ENCODE data around the gene ANKLE1. TPM values are rescaled to one million over a fixed set of nuclear protein-coding genes. Genes with fewer than 3 reads are reported as not detected.

ANKLE1 gene
- total RNA-seq, 3 donors from 2014 or later: 0.23 to 1.9 (median 0.80) TPM

GRCh38 chr19:17307876-17308377, 26.2 kb downstream of the ANKLE1 start:
- intact Hi-C loops (cut with DNase I, micrococcal nuclease): no loop called here
- no peak for DNase-seq
- TF ChIP-seq CTCF (IDR thresholded peaks at IDR 0.05): no peak
- ATAC-seq: no peak
- peaks cover 37% of the 10 kb centered on the region for H3K4me1 ChIP-seq (ENCODE audit: low read depth)
- H3K9me3 ChIP-seq: no peaks in the 10 kb centered on the region
- no peaks in the 10 kb centered on the region for H3K36me3 ChIP-seq (ENCODE audit: low read depth)
- H3K4me3 ChIP-seq: no peak overlapping the region

- TF ChIP-seq CTCF (IDR thresholded peaks at IDR 0.05): no peak
Measured at GRCh38 chr19:17309198-17309964, 27.7 kb downstream of the ANKLE1 start, which contains the start of gene DDA1. Gene DDA1, plus strand, starts transcription at chr19:17309563. Its CDS starts 92 bp downstream, at chr19:17309655.

GRCh38 chr19:17309965-17310461, 28.3 kb downstream of the ANKLE1 start:
- Histone ChIP-seq H3K9me3 (no peaks in the 10 kb centered on the region), H3K36me3 (ENCODE audit: low read depth) (no peaks in the 10 kb centered on the region), H3K4me3 (peak overlapping the region; percentile 54), H3K4me1 (ENCODE audit: low read depth) (peaks cover 31% of the 10 kb centered on the region)
- ATAC-seq (no peak), DNase-seq (no peak)
- no peak for TF ChIP-seq CTCF (IDR thresholded peaks at IDR 0.05)
- intact Hi-C loops (cut with DNase I, micrococcal nuclease): no loop called here

More at GRCh38 chr19:17309198-17309964, 27.7 kb downstream of the ANKLE1 start, which contains the start of gene DDA1:
- no peaks in the 10 kb centered on the region for H3K36me3 ChIP-seq (ENCODE audit: low read depth)
- intact Hi-C loops (cut with DNase I, micrococcal nuclease): no loop called here
- no peaks in the 10 kb centered on the region for H3K9me3 ChIP-seq
- H3K4me3 ChIP-seq: peak within 1 kb of the TSS; percentile 54
- H3K4me1 ChIP-seq (ENCODE audit: low read depth): peaks cover 37% of the 10 kb centered on the region
- ATAC-seq (peak; percentile 82), DNase-seq (peak; percentile 97 to 99 (median 99))

- Histone ChIP-seq H3K36me3 (ENCODE audit: low read depth) (no peaks in the 10 kb centered on the region), H3K9me3 (no peaks in the 10 kb centered on the region), H3K4me3 (no peak overlapping the region), H3K4me1 (ENCODE audit: low read depth) (peaks cover 22% of the 10 kb centered on the region)
- TF ChIP-seq CTCF (IDR thresholded peaks at IDR 0.05): no peak
- no peak for DNase-seq
- no peak for ATAC-seq
- intact Hi-C loops (cut with DNase I, micrococcal nuclease): no loop called here
Measured at GRCh38 chr19:17311455-17312188, 29.9 kb downstream of the ANKLE1 start.

GRCh38 chr19:17312189-17313113, 30.8 kb downstream of the ANKLE1 start:
- DNase-seq (no peak), ATAC-seq (no peak)
- Histone ChIP-seq H3K4me1 (ENCODE audit: low read depth) (peaks cover 14% of the 10 kb centered on the region), H3K4me3 (no peak overlapping the region), H3K9me3 (no peaks in the 10 kb centered on the region), H3K36me3 (ENCODE audit: low read depth) (peaks cover under 1% of the 10 kb centered on the region)
- intact Hi-C loops (cut with DNase I, micrococcal nuclease): no loop called here
- TF ChIP-seq CTCF (IDR thresholded peaks at IDR 0.05): no peak

Measured in mucosa of descending colon (tissue), 3 donors.